Adrenal gland (tissue), 5 donors: ENCODE data around the gene PLCB1.

Experiments
- CTCF ChIP-seq, 6 experiments: fragments of 450-650 bp in 4 of 6; fragments of 200-600 bp in 2 of 6; sonication (generic) in 1 of 6; IDR thresholded peaks; 1 replicate in 5 of 6; 2 replicates in 1 of 6; pipeline versions ENCODE4 v1.5.1 to v1.8.0; 2016 to 2021; ENCODE audit warnings: antibody characterized with exemption in 6 of 6, mild to moderate bottlenecking in 2 of 6, moderate library complexity in 1 of 6
- POLR2A ChIP-seq, 2 donors: fragments of 450-650 bp; IDR thresholded peaks; one replicate each; pipeline ENCODE4 v1.6.1; 2017; ENCODE audit warnings: antibody characterized with exemption in 2 of 2, mild to moderate bottlenecking in 2 of 2, moderate library complexity in 1 of 2
- donor health status: DM: no; HTN: no; CAD: no.

GRCh38 chr20:8116067-8116811 lies 15.8 kb upstream of the PLCB1 start:
- no peak for TF ChIP-seq CTCF (IDR thresholded peaks at IDR 0.05)
- TF ChIP-seq POLR2A (IDR thresholded peaks at IDR 0.05): no peak
